Suppressor macrophage treated with lipopolysaccharide for 4 hours (primary cell): ENCODE data around the gene COPS4.
A peak's percentile ranks its signal among the peaks of the same experiment; 100 is the strongest.
"Not testable (repeated sequence)": the region's sequence is repeated elsewhere in the genome, so short reads cannot be mapped to it uniquely, and the experiment has no call there.

Experiments used
- DNase-seq: peaks from one replicate; pipeline ENCODE4 v3.0.0-alpha.2; 2020

Gene COPS4

GRCh38 chr4:83034630-83035494, at the start of gene COPS4:
COPS4 (plus strand) TSS chr4:83035183; CDS start chr4:83035225, 42 bp downstream.
- DNase-seq: peak; percentile 99

DNA sequence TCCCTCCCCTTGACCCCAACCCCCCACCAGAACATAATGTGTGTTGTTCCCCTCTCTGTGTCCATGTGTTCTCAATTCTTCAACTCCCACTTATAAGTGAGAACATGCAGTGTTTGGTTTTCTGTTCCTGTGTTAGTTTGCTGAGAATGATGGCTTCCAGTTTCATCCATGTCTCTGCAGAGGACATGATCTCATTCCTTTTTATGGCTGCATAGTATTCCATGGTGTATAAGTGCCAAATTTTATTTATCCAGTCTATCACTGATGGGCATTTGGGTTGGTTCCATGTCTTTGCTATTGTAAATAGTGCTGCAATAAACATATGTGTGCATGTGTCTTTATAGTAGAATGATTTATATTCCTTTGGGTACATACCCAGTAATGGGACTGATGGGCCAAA, 47.5 kb upstream of the COPS4 start:
- not testable (repeated sequence) for DNase-seq

- DNase-seq: no peak
Observed at GRCh38 chr4:82988323-82988832, 46.6 kb upstream of the COPS4 start.

GRCh38 chr4:82989575-82990429, 45.2 kb upstream of the COPS4 start:
- DNase-seq: peak; percentile 28

GRCh38 chr4:82994834-82995233, 40.1 kb upstream of the COPS4 start:
- no peak for DNase-seq

DNA sequence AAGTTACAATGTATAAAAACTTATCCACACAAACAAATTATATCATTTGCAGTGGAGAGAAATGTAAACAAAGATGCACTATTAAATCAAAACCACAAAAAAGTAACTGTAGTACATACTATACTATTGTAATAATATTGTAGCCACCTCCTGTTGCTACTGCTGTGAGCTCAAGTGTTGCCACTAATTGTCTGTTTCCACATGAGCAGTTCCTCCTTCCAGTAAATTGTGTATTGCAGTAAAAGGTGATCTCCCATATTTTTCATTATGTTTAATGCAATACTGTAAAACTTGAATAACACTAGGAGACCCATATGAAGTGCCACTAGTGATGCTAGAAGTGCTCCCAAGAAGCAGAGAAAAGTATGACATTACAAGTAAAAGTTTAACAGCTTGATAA, 36.1 kb upstream of the COPS4 start:
- DNase-seq: no peak

- DNase-seq: no peak
Observed at GRCh38 chr4:83002329-83002728, 32.7 kb upstream of the COPS4 start.

- not testable (repeated sequence) for DNase-seq
Observed at GRCh38 chr4:83003044-83003791, 31.8 kb upstream of the COPS4 start.

GRCh38 chr4:83009529-83009928, 25.5 kb upstream of the COPS4 start:
- DNase-seq: no peak

GRCh38 chr4:83010111-83010521, 24.9 kb upstream of the COPS4 start:
- peak; percentile 34 for DNase-seq

GRCh38 chr4:83010522-83011318, 24.3 kb upstream of the COPS4 start, which contains the start of gene LIN54:
LIN54 (minus strand) TSS chr4:83010823; CDS start chr4:82984844, 25,979 bp downstream.
- peak; percentile 85 for DNase-seq

DNA sequence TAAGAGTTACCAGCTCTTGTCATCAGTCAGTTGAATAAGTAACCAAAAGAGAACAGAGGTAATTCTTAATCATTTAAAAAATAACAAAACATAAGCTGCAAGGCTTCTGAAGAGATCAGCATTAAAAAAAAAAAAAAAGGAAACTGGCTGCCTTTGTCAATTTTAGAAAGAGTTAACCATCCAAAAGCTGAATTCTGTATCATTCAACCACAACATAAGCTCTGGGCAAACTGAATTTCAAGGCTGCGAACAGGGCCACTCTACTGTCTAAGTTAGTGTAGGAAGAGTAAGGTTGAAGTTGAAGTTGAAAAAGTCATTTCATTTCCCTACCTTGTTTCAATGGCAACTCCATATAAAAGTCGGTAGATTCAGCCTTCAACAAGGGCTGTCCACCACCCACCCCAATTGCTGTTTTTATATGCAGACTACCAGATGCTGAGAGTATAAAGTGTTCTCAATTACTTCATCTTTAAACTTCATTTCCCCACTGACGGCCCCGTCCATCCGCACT, 23.2 kb upstream of the COPS4 start:
- DNase-seq: no peak

- DNase-seq: peak; percentile 34
Observed at GRCh38 chr4:83012200-83012686, 22.7 kb upstream of the COPS4 start.

- peak; percentile 100 for DNase-seq
Observed at GRCh38 chr4:83012687-83013419, 22.1 kb upstream of the COPS4 start.

GRCh38 chr4:83013420-83013867, 21.5 kb upstream of the COPS4 start:
- DNase-seq: no peak

GRCh38 chr4:83013902-83014301, 21.1 kb upstream of the COPS4 start:
- DNase-seq: peak; percentile 36

- DNase-seq: no peak
Observed at GRCh38 chr4:83019794-83020494, 15.0 kb upstream of the COPS4 start.

DNA sequence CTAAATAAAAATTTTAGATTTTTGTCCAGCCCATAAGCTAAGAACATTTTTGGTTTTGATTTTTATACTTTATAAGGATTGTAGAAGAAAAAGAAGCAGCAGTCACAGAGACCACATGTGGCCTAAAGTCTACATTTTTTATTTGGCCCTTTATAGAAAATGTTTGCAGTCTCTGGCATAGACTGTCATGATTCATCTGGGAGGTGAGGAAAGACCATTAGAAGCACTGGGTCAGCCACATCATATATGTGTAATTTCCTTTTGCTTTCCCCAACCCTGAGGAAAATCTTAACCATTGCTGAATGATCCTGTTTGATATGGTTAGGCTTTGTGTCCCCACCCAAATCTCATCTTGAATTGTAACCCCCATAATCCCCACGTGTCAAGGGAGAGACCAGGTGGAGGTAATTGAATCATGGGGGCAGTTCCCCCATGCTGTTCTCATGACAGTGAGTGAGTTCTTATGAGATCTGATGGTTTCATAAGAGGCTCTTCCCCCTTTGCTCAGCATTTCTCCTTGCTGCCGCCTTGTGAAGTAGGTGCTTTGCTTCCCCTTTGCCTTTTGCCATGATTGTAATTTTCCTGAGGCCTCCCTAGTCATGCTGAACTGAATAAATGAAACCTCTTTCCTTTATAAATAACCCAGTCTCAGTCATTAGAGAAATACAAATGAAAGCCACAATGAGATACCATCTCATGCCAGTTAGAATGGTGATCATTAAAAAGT, 12.1 kb upstream of the COPS4 start:
- peak; percentile 68 for DNase-seq

DNA sequence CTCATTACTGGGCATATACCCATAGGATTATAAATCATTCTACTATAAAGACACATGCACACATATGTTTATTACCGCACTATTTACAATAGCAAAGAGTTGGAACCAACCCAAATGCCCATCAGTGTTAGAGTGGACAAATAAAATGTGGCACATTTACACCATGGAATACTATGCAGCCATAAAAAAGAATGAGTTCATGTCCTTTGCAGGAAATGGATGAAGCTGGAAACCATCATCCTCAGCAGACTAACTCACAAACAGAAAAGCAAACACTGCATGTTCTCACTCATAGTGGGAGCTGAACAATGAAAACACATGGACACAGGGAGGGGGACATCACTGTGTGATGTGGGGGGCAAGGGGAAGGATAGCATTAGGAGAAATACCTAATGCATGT, 11.4 kb upstream of the COPS4 start:
- DNase-seq: not testable (repeated sequence)
